NCI-H446 treated with DMSO at 0.1 percent for 48 hours (cell line): ENCODE data around the gene DPP10.
"Not testable (repeated sequence)": the region's sequence is repeated elsewhere in the genome, so short reads cannot be mapped to it uniquely, and the experiment has no call there.

Experiments
- DNase-seq: peaks from one replicate; lab custom pipeline; 2025; lab: John Stamatoyannopoulos, UW

Gene DPP10

DNA sequence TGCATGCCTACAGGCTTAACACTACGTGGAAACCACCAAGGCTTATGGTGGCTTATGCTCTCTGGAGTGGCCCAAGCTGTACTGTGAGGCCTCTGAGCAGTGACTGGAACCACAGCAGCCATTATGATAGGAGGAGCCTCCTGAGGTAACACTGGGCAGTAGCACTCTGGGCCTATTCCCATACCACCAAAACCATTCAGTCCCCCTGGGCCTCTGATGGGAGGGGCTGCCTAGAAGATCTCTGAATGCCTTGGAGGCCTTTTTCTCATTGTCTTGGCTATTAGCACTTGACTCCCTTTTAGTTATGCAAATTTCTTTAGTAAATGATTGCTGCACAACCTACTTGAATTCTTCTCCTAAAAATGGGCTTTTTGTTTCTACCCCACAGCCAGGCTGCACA is 985.0 kb downstream of the DPP10 start:
- DNase-seq, result no peak

DNA sequence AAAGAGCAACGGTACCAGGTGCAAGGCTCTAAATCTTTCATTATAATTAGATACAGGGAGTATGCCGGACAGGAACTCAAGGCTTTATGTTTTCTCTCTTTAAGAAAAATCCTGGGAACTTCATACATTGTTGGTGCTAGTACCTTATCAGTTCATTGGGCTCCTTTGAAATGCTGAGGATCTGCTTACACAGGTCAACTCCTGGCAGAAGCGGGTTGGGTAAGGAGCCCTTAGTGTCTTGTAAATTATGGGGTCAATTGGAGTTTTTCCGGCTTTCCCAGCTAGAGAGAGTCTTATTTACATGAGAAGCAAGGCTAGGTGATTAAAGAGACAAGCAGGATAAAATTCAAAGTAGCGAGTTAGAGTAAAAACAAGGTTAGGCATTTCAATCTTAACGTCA is 998.3 kb downstream of the DPP10 start:
- not testable (repeated sequence) for DNase-seq

DNA sequence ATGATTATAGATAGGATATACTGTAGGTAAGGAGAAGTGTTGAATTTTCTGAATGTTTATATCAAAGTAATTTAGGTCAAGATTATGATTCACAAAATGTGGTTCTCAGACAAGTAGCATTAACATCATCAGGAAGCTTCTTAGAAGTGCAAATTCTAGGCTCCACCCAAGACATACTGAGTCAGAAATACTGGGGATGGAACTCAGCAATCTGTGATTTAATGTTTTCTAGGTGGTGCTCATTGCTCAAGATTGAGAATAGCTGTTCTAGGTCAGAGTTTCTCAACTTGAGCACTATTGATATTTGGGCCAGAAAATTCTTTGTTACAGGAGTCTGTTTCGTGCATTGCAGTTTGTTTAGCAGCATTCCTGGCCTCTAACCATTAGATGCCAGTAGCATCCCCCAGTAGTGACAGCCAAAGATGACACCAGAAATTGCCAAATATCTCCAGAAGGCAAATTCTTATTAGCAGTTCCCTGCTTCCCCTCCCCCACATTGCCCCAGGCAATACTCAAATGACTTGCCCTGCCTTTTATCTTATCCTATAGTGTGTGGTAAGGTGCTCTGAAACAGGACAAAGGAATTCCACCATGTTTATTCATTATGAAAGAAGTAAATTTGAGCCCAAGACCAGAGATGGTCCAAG is 1001.2 kb downstream of the DPP10 start:
- DNase-seq, result no peak

DNA sequence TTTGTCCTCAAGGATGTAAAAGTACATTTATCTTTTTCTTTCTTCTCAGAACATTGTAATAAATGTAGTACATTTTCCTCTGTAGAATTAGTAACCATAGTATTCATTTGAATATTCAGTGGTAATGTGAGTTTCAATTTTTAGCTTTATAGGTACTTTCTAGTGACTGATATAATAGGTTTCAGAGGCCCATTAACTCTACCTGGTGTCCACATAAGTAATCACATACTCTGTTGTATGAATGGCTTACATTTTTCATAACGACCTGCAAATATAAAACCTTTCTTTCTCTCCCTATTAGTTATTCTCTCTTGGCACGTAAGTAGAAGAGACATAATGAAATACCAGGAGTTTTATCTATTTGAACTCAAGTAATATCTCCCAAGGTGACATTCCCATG is 1017.6 kb downstream of the DPP10 start:
- DNase-seq, result no peak

DNA sequence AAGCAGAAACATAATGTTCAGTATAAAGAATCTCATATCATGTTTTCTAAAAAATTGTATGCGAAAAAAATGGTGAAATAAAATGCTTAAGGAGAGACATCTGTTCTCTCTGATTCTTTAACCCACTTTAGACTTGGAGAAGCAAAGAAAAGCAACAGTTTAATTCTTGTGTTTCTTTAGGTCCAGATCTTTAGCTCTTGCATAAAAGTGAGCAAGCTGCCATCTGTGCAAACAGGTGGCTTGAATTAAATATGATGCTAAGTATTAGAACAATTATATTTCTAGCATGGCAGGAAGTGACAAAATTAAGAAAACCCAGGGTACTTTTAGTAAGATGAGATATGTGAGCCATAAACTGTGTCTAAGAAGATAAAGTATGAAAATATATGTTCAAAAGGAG is 1038.3 kb downstream of the DPP10 start:
- no peak for DNase-seq

DNA sequence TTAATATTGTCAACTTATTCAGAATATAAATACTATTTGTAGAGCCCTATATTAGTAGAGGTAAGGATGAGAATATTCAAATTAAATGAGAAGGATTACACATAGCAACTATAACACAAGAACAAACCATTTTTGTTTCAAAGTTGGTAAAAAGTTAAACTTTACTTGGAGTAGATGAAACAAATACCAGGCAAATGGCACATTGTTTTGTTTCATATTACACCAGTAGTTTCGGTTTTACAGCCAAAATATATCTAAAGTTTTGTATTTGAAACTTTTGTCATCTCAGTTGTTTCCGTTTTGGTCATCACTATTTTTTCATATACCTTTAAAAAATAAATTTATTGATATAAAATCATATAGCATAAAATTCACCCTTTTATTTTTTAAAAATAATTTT is 1039.4 kb downstream of the DPP10 start:
- no peak for DNase-seq

DNA sequence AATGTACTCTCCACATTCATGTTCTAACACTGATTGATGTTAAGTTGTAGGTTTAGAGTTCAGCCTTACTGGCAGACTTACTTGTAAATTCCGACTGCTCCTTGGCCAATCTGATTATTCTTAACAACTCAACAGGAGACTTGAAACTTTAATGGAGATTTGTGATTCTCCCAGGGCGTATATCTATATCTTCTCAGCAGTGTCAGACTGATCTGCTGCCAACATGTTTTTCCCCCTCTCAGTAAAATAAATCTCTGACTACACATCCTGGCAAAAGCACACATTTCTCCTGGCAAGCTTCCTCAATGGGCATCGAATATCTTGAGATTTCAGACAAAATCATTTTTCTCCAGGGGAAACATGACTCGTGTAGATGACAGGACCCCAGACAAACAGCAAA is 1041.2 kb downstream of the DPP10 start:
- no peak for DNase-seq

DNA sequence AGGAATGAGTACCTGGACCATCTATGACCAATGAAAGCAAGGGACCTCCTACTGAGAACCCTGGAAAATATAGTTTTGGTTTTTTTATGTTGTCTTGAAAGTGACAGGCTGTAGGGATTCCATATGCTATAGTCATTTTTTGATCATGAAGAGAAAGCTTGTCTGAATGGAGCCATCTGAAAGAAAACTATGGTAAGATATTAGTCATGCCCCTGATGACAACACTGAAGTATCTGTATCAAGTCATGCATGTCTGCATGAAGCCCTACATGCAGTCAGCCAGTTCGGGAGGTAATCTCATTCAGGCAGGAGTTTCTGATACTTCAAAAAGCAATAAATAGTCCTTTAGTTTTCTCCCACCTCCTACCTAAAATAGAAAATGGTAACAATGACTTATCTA is 1042.0 kb downstream of the DPP10 start:
- no peak for DNase-seq

DNA sequence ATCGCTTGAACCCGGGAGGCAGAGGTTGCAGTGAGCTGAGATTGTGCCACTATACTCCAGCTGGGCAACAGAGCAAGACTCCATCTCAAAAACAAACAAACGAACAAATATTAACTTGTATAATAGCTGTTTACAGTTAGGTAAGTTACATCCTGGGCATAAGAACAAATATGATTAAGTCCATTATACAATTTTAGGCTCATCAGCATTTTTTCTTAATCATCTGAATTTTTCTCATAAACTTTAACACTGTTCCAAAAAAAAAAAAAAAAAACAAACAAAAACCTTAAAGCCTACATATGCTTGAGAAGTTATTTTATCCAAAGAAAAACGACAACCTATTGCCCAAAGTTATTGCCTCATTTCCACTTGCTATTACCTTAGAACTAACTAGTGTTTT is 1042.5 kb downstream of the DPP10 start:
- no peak for DNase-seq

DNA sequence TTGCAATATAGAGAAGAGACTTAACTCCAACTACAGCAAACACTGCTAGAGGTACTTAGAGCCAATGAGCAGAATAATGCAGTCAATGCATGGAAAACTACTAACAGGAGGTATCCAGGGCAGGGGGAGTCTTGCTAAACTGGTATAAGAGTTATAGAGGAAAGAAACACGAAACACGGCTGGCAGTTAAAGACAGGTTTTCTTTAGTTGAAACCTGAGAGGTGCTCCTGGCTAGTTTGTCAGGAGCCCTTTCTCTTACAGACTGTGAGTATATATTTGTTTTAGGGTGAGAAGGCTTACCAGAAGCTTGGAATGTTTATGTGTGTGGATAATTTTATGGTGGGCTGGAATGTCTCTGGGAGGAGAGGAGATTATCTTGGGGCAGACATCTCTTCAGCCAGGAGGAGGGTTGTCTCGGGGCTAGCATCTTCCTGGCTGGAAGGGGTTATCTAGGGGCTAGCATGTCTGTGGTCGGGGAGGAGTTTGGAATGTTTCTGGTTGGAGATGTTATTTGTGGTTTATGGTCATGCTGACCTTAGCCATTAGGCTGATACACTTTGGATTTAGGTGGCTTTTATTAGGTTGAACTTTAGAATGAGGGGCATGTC is 1048.8 kb downstream of the DPP10 start:
- no peak for DNase-seq

DNA sequence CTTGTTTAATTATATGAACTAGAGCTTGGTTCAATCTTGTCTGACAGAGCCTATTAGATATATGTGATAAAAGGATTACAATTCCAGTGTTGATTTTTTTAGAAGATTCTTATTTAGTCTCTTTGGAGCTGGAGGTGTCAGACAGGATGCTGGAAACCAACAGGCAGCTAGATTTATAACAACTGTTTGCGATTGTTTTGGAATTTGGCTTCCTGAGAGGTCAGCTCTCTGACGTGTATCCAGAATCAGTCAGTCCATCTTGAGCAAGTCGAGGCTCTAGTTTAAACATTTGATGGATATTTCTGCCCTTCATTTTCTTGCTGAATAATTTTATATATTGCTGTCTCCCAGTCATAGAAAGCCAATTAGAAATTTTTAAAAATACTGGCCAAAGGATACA is 1062.9 kb downstream of the DPP10 start:
- DNase-seq, result no peak

DNA sequence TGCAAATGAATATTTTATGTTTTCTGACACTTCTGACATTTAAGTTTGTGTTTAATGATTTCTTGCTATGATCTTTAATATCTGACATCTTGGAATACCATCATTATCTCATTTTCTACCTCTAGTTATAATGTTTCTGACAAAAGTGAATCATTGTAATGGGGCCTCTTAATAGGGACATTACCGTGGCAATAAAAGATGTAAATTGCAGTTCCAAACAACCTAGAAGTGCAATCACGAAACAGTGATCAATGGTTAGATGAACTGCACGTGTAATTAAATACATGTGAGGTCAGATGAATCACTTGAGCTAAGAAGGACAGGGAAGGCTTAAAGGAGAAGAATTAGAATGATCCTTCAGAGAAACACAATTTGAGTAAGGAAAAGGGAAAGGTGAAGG is 1078.3 kb downstream of the DPP10 start:
- DNase-seq, result no peak

DNA sequence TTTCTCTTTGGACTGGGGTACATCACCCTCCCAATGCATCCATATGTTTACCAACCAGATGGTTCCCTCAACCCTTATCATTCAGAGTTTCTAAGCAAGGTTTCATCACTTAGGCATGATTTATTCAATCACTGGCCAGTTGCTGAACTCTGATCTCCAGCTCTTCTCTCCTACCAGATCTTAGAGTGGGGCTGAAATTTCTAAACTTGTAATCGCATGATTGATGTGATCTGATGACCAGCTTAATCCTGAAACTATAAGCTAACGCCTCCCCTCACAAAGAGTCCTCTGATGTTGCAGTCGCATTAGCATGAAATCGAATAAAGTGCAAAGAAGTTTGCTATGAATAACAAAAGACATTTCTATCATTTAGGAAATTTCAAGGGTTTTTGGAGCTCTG is 1082.0 kb downstream of the DPP10 start:
- DNase-seq, result no peak

DNA sequence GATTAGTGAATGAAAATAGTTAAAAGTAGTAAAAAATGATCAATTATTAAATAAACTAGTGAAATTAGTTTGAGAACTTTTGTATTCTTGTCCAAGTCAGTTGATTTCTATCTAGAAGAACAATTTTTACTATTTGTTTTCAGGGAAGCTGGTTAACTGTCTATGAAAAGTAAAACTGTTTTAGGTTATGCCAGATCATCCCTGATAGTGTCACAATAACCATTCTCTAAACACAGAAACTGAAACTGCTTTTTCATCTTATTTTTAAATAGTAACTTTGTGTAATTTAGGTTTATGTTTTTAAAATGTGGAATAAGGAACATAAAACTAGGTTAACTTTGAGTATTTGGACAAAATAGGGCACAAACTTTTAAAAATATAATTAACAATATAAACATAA is 1087.2 kb downstream of the DPP10 start:
- DNase-seq, result no peak

DNA sequence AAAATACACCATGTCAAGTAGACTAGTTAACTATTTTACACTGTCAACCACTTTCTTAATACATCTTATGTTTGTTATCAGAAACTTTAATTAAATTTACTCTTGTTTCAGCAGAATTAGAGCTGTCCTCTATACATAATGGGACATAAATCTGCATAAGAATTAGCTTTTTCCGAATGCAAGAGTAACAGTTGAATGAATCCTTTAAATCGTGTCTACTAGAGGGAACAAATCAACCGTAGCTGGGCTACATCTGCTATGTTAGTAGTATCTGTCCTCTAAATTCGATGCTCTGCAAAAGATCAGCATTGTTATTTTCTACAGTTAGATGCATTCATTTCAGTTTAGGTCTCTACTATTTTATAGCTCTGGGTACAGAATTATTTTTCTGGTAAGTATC is 1090.6 kb downstream of the DPP10 start:
- no peak for DNase-seq

DNA sequence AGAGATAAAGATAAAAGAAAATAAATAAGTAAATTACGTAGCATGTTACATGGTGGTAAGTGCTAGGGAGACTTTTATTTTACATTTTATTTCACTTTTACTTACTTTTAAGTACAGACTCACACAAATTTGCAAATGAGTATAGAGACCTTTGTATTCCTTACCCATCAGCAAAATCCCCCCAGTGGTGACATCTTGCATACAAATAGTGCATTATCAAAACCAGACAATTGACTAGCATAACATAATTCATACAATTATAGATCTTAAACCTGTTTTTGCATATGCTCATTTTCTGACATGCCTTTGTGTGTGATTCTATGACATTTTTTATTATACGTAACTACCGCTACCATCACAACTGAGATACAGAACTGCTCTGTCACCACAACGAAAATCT is 1099.4 kb downstream of the DPP10 start:
- no peak for DNase-seq

DNA sequence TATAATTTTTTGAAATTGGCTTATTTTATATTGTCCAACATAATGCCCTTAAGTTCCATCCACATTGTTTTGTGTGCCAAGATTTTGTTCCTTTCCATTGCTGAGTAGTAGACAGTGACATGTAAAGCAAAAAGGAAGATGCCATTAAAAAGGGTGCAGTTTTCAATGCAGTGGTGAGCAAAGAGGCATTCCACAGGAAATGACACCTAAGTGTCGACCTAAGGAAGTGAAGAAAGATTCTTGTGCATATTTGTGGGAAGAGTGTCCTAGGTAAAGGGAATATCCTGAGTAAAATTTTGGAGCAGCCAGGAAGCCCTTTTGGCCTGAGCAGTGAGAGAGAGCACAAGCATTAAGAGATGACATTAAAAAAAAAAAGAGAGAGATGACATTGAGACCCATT is 1099.9 kb downstream of the DPP10 start:
- DNase-seq, result no peak

DNA sequence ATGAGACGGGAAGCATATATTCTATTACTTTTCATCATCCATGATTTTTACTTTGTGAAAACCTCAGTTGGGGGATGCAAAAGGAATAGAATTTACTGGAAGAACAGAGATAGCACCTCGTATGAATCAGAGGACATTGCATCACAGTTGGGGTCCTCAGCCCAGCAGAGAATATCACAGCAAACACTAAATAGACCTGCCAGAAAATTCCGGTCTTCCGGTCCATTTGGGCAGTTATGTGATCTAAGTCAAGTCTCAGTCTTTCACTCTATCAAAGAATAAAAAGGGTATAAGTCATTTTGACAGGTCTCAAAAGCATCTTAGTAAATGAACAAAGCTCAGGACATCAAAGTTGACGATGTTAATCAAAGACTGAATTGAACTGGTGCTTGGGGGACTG is 1100.6 kb downstream of the DPP10 start:
- no peak for DNase-seq

DNA sequence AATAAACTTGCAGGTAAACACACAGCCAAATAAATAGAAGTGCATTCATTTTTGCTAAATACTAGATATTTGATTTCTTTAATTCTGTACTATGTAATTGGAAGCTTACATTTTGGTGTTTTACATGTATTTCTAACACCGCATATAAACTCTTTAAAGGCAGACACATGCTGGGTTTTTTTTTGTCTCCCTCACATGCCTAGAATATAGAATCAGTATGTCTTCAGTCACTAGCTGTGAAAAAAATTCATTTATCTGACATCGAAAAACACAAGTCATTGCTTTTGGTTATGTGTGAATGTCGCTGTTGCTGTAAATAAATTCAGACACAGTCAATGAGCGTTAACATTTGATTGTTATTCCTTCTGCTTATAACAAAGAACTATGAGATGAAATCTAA is 1101.0 kb downstream of the DPP10 start:
- no peak for DNase-seq

DNA sequence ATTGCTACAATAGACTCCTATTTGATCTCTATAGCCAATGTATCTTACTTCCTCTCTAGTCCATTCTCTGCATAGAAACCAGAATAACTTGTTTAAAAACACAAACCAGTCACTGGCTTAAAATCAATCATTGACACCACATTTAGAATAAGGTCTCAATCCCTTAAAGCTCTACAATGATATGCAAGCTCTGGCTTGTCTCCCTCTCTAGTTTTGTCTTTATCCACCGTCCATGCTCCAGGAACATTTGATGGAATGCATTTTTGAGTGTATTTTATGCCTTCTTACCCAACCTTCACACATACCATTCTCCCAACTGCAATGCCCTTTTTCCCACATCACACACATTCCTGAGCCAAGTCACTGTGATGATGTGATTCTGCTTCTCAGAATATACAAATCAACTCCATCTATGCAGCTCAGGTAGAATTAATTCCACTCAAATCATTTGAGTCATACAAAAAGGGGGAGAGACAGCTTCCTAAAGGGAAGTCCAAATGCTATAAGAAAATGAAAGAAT is 1107.2 kb downstream of the DPP10 start:
- no peak for DNase-seq

DNA sequence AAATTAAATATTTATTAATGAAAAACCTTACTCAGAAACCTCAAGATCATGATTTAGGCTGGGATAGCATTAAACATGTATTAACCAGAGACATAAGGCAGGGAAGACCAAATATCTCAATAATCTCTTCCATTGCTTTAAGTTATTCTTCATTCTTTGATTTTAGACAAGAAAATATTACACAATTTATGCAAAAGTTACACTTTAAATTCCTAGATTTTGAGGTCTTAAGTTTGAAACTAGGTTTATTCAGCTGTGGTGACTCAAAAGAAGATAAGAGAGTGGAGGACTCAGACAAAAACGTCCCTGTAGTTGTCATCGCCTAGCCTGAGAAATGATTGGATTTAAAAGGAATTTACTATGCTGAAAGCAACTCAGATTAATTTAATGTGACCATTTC is 1110.3 kb downstream of the DPP10 start:
- DNase-seq, result no peak

DNA sequence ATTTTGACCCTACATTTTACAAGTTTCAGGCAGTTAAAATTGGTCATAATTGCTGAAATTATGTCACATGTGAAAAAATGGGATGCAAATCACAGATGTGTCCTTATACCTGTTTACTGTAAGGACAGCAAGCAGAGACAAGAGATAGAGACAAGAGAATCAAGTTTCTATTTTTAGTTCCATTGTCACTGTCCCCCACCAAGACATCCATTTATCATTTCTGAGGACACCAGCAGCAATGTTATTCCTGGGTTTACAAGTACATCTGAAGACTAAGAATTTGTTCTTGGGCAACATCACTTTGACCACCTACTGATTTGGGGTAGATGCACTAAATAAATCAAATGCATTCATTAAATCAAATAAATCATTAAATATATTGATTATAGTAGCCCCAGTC is 1111.7 kb downstream of the DPP10 start:
- no peak for DNase-seq

DNA sequence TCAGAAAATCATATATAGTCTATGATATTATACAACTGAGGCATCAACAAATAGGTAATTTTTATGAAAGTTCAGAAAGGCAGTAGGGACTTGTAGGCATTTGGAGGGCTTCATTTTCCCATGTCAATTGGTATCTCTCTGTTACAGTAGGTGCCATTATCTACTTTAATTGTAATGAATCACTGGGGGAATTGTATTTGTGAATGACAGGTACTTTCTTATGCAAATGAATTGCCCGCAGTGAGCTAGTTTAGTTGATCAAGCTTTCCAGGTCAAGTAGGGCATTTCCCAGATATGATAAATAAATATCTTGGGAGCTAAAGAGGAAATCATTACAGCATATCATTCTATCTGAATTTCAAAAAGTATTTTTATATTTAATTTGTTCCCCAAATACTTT is 1116.3 kb downstream of the DPP10 start:
- DNase-seq, result no peak

DNA sequence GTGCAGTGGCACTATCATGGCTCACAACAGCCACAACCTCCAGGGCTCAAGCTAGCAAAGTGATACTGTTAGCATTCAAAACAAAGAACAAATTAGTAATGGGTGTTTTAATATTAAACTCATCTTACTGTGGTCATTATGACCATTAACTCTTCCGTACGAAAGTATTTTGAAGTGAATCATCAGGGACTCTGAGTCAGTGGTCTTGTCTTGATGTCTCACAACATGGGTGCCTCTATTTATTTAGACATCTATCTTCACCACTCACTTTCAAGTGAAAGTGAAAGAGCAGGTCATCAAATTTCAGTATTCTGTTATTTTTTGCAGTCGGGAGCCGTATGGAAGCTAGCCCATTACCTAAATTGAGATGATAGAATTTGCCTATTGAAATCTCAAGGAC is 1118.2 kb downstream of the DPP10 start:
- no peak for DNase-seq
